Ovary (tissue), 9 donors: ENCODE measurements around the gene SNX25. TPM values are rescaled to one million over a fixed set of nuclear protein-coding genes. Genes with fewer than 3 reads are reported as not detected.

Experiments used
- DNase-seq, 5 donors: peaks; one replicate each; pipeline ENCODE4 v3.0.0-alpha.2; 2019 to 2020
- H3K27ac ChIP-seq, 2 donors: fragments of 200-600 bp; one replicate each; pipeline versions ENCODE4 v1.5.1 to v1.8.0; 2019 to 2022
- H3K27me3 ChIP-seq: fragments of 200-600 bp; one replicate; pipeline ENCODE4 v1.8.0; 2022
- H3K36me3 ChIP-seq: fragments of 200-600 bp; sonication (generic); one replicate; pipeline ENCODE4 v1.5.1; 2019
- H3K4me1 ChIP-seq: one replicate; pipeline ENCODE4 v1.8.1; 2013; ENCODE audit warnings: mild to moderate bottlenecking, moderate library complexity; ENCODE audit not compliant: insufficient read depth
- H3K4me3 ChIP-seq: fragments of 200-600 bp; sonication (generic); one replicate; pipeline ENCODE4 v1.5.1; 2017
- H3K9me3 ChIP-seq, 2 donors: fragments of 200-600 bp in 1 of 2; sonication (generic) in 1 of 2; one replicate each; pipeline versions ENCODE4 v1.5.1 to v1.8.1; 2013 to 2019; ENCODE audit warnings: mild to moderate bottlenecking in 1 of 2, moderate library complexity in 1 of 2
- CTCF ChIP-seq, 3 donors: fragments of 450-650 bp in 2 of 3; fragments of 200-600 bp in 1 of 3; IDR thresholded peaks; one replicate each; pipeline versions ENCODE4 v1.5.1 to v1.8.0; 2016 to 2022; ENCODE audit warnings: antibody characterized with exemption in 3 of 3, mild to moderate bottlenecking in 1 of 3
- EP300 ChIP-seq: sonication (generic); formaldehyde crosslinking; IDR thresholded peaks from one replicate; pipeline ENCODE4 v1.6.1; 2017; ENCODE audit warnings: antibody characterized with exemption
- POLR2A ChIP-seq: fragments of 450-650 bp; IDR thresholded peaks from one replicate; pipeline ENCODE4 v1.6.1; 2017; ENCODE audit warnings: antibody characterized with exemption, mild to moderate bottlenecking, moderate library complexity
- WGBS, 3 donors: extraction: QIAGEN DNeasy Blood & Tissue Kit in 1 of 3; methylation state at CpG; one replicate each; pipeline versions ENCODE4 v1.1.5 to v1.1.7; 2013 to 2017; 5-methylcytosine and 5-hydroxymethylcytosine counted together
- intact Hi-C, 4 donors: fragments of 100-400 bp; cut with DNase I; formaldehyde crosslinking; loops; one replicate each; pipeline versions ENCODE4 v1.11.0 to v1.15.1; 2022 to 2023
- polyA plus RNA-seq, 2 donors: library from polyadenylated mRNA; stranded (reverse); fragments of 200-250 nt in 1 of 2; fragments of 350-450 nt in 1 of 2; fragmentation: Illumina TruSeq in 1 of 2; extraction: RNeasy Lipid Tissue Mini Kit (QIAGEN cat#74804) in 1 of 2; gene quantifications; one replicate each; pipeline ENCODE4 v1.2.3, GENCODE V29; 2013 to 2014
- total RNA-seq, 7 donors: library from RNA; depleted of rRNA in 2 of 7; stranded (reverse); fragments of >200 nt in 2 of 7; fragmentation: NEBNext Ultra II Directional in 3 of 7; extraction: Animal tissue kit (Norgen Biotek cat#: 25700) in 3 of 7; gene quantifications; one replicate each; pipeline versions ENCODE4 v1.1.0 to v1.2.4, GENCODE V29; 2016 to 2023
- donor health status: DM: no; HTN: no; CAD: no; lungs with moderate emphysema.
- donor health status: DM: no; HTN: no; CAD: no.
- donor health status: Bipolar disorder and iron deficiency.
- donor health status: DM: yes; HTN: yes; CAD: no.
- donor health status: DM: no; HTN: no; CAD: no.
- donor health status: DM: yes; HTN: yes; CAD: no.

Gene SNX25
- total and polyA plus RNA-seq, 9 donors: 7.9 to 28.4 (median 19.1) TPM

GRCh38 chr4:185357733-185358440 is 148.5 kb downstream of the SNX25 start:
- H3K4me3 ChIP-seq: no peak overlapping the region
- H3K27ac ChIP-seq: no peak overlapping the region
- intact Hi-C loops: no loop called here
- no peak for DNase-seq
- no peaks in the 10 kb centered on the region for H3K27me3 ChIP-seq
- H3K9me3 ChIP-seq: no peaks in the 10 kb centered on the region
- no peaks in the 10 kb centered on the region for H3K36me3 ChIP-seq
- WGBS, 3 donors: 78 to 83% (median 80%) methylated on average over 7 of the region's 7 CpGs
- no peaks in the 10 kb centered on the region for H3K4me1 ChIP-seq
- no peak for TF ChIP-seq CTCF (IDR thresholded peaks at IDR 0.05)
- no peak for TF ChIP-seq EP300
- TF ChIP-seq POLR2A: no peak

GRCh38 chr4:185358514-185358913 is 149.1 kb downstream of the SNX25 start:
- no peak for TF ChIP-seq CTCF (IDR thresholded peaks at IDR 0.05)
- TF ChIP-seq EP300: no peak
- TF ChIP-seq POLR2A: no peak
- H3K27ac ChIP-seq: no peak overlapping the region
- 82 to 86% (median 85%) methylated on average over 4 of the region's 4 CpGs for WGBS, 3 donors
- H3K4me1 ChIP-seq: no peaks in the 10 kb centered on the region
- intact Hi-C loops: no loop called here
- no peaks in the 10 kb centered on the region for H3K36me3 ChIP-seq
- H3K4me3 ChIP-seq: no peak overlapping the region
- H3K27me3 ChIP-seq: no peaks in the 10 kb centered on the region
- H3K9me3 ChIP-seq: no peaks in the 10 kb centered on the region
- no peak for DNase-seq

GRCh38 chr4:185358959-185359358 is 149.6 kb downstream of the SNX25 start:
- H3K4me3 ChIP-seq: no peak overlapping the region
- intact Hi-C loops: no loop called here
- WGBS, 3 donors: 44 to 67% (median 51%) methylated on average over 4 of the region's 4 CpGs
- no peak for TF ChIP-seq POLR2A
- TF ChIP-seq CTCF (IDR thresholded peaks at IDR 0.05): no peak
- no peak for TF ChIP-seq EP300
- no peak overlapping the region for H3K27ac ChIP-seq
- H3K9me3 ChIP-seq: no peaks in the 10 kb centered on the region
- H3K27me3 ChIP-seq: no peaks in the 10 kb centered on the region
- no peaks in the 10 kb centered on the region for H3K4me1 ChIP-seq
- no peak for DNase-seq
- no peaks in the 10 kb centered on the region for H3K36me3 ChIP-seq

GRCh38 chr4:185359767-185360446 is 150.5 kb downstream of the SNX25 start:
- 92 to 95% (median 93%) methylated on average over 8 of the region's 8 CpGs for WGBS, 3 donors
- H3K27me3 ChIP-seq: no peaks in the 10 kb centered on the region
- H3K36me3 ChIP-seq: no peaks in the 10 kb centered on the region
- H3K4me3 ChIP-seq: no peak overlapping the region
- H3K4me1 ChIP-seq: no peaks in the 10 kb centered on the region
- no peaks in the 10 kb centered on the region for H3K9me3 ChIP-seq
- intact Hi-C loops: no loop called here
- no peak for DNase-seq
- no peak overlapping the region for H3K27ac ChIP-seq
- TF ChIP-seq EP300: no peak
- TF ChIP-seq POLR2A: no peak
- TF ChIP-seq CTCF (IDR thresholded peaks at IDR 0.05): no peak
